ENCODE data around the gene KCNK3. TPM values are rescaled to one million over a fixed set of nuclear protein-coding genes. Genes with fewer than 3 reads are reported as not detected.
A peak's percentile ranks its signal among the peaks of the same experiment; 100 is the strongest.
"Not testable (repeated sequence)": the region's sequence is repeated elsewhere in the genome, so short reads cannot be mapped to it uniquely, and the experiment has no call there.

Gene KCNK3
- total RNA-seq, 1 experiment from 2014 or later = not detected

DNA sequence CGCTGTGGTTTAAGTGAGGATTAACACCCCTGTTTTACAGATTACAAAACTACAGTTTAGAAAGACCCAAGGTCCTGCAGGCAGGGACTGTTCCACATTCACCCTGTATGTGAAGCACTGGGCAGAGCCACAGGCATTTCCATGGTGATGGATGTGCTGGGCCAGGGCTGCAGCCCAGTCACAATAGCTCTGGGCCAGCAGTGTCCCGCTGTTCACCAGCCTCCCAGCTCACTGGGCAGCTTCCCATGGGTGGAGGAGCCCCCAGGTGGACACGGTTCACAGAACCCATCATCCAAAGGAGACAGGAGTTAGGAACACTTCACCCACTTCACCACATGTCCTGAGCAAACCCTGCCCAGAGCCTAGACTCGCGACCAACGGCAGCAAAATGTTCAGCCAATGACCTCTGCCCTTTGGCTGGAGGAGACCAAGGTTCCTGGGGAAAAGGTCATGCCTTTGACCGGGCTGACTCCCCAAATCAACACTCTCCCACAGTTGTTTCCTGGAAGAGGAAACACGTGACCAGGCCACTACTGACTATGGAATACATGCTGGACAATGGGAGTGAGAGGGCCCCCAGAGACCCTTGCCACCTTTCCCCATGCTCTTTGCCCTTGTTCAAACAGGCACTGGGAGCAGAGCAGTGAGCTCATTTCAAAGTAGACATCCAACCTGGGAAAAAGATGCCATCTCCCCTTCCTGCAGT is 43.5 kb downstream of the KCNK3 start:
- no peak for DNase-seq (ENCODE audit: low read depth, low spot score)
- in situ Hi-C loops (cut with HindIII; ENCODE audit: low pct_unique_long_range_greater_than_20kb, low sequenced_read_pairs) = no loop called here

DNA sequence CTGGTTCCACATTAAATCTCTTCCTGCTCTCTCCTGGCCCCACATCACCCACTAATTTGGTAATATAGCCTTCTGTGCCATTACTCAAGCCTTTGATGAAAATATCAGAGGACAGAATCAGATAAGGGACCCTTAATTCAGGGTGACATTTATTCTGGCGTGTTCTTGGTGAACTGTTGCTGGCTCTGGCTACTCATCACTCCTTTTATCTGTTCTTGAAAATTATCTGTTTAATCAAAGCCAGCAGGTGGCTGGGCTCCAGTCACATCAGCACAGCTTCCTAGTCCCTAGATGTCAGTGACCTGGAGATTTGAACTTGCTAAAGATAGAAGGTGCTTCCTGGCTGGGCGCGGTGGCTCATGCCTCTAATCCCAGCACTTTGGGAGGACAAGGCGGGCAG is 44.7 kb downstream of the KCNK3 start:
- in situ Hi-C loops (cut with HindIII; ENCODE audit: low pct_unique_long_range_greater_than_20kb, low sequenced_read_pairs) = no loop called here
- DNase-seq (ENCODE audit: low read depth, low spot score) = no peak

DNA sequence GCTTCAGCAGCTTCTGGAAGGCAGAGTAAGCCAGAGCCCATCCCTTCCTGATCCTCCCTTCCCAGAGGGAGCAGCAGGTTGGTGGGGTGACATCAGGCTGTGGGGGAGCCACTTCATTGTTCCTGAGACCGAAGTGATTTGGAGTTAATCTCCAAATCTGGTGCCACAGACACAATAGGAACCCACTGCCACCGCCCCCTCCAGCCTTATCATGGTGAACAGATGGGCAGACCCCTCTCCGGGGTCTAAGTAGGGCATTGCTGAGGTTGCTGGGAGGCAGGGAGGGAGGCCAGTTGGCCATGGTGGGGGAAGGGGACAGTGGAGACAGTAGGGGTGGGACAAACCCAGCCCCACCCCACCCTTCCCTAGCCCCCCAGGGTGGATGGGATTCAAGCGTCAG is 46.0 kb downstream of the KCNK3 start:
- in situ Hi-C loops (cut with HindIII; ENCODE audit: low pct_unique_long_range_greater_than_20kb, low sequenced_read_pairs) = no loop called here
- no peak for DNase-seq (ENCODE audit: low read depth, low spot score)

DNA sequence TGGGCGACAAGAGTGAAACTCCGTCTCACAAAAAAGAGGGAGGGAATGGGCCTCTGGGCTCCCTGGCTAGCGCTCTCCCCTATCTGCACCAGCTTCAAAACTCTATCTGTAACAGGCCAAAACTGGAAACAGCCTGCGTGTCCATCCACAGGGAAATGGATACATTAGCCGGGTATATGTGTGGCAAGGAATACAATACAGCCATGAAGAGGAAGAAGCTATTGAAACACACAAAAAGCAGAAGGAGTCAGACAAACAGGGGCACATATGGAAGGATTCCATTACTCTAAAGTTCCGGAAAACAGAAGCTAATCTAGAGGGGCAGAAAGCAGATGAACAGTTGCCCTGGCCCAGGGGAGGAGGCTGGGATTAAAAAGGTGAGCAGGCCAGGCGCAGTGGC is 47.0 kb downstream of the KCNK3 start:
- in situ Hi-C loops (cut with HindIII; ENCODE audit: low pct_unique_long_range_greater_than_20kb, low sequenced_read_pairs) = no loop called here
- DNase-seq (ENCODE audit: low read depth, low spot score) = no peak

DNA sequence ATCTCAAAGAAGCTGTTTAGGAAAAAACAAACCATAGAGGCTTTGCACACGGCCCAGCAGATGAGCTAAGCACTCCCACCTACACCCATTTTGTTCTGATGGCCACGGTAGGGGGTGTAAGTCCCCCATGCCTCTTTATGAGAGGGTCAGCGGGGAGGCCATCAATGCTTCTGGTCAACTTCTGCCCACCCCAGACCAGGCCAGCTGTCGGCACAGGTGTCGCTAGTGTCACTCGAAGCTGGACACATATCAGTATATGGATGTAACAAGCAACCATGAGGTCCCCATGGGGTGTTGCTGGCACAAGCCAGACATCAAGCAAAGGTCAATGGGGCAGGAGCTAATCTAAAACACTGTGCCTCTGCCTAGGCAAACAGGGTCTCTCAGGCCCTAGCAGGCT is 47.8 kb downstream of the KCNK3 start:
- DNase-seq (ENCODE audit: low read depth, low spot score) = no peak
- in situ Hi-C loops (cut with HindIII; ENCODE audit: low pct_unique_long_range_greater_than_20kb, low sequenced_read_pairs) = no loop called here

DNA sequence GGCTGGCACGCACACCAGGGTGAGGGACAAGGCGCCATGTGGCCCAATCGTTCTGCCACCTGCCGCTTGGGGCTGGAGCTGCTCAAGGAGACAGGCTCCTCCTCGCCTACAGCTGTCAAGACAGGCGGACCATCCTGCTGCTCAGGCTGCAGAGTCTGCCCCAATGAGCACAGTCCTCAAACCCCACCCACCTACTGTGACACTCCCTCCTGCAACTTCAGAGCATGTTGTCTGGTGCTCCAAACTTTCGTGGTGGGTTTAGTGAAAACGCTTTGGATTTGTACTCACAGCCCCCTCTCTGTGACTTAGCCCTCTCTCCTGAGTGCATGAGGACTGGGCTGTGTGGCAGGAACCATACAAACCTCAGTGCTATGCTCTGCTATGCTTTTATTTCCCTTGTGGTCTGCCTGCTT is 48.4 kb downstream of the KCNK3 start:
- in situ Hi-C loops (cut with HindIII; ENCODE audit: low pct_unique_long_range_greater_than_20kb, low sequenced_read_pairs) = no loop called here

DNA sequence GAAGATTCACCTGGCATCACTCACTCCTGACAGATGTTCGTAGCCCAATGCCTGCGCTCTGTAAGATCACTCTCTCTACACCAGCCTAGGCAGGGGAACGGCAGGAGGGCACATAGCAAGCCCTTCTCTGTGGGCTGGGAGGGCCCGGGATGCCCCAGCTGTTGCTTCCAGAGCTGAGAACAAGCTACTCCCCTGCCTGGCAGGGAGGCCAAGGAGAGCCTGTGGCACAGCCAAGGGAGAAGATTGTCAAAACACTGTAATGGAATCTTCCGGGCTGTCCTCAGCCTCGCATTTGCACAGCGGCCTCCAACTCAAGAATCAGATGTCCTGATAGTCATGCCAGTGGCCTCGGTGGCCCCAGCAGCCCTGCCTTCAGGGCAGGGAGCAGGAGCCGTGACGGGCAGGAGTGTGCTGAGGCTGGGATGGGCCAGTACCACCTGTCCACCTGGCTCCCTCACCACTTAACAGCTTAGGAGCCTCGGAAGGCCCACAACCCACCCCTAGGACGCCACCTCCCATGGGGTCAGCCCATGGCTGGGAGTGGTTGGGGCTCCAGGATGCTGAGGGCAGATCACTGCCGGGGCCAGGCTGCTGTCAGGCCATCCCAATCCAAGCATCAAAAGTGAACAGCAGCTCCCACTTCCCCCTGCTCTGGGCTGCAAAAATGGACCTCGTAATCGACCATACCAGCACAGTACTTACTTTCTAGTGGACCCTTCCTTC is 49.7 kb downstream of the KCNK3 start:
- DNase-seq (ENCODE audit: low read depth, low spot score) = no peak
- in situ Hi-C loops (cut with HindIII; ENCODE audit: low pct_unique_long_range_greater_than_20kb, low sequenced_read_pairs) = no loop called here

More for the DNA sequence above, 48.4 kb downstream of the KCNK3 start:
- DNase-seq (ENCODE audit: low read depth, low spot score) = peak; percentile 46

DNA sequence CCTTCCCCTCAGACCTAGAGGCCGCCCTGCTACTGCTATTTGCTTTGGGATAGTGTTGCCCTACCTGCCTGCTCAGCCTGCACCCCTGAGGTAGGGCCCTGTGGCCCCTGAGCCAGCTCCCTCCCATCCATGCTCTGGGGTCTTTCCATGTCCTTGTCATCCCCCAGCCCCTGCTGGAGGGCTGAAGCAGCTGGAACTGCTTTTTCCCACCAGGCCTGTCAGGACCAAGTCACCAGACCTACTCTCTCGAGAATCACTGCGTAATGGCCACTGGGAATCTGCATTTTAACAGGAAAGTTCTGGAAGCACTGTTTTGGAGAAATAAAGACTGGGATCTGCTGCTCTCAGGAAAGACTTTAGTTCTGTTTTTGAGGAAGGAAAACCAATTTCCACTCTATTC is 51.3 kb downstream of the KCNK3 start:
- in situ Hi-C loops (cut with HindIII; ENCODE audit: low pct_unique_long_range_greater_than_20kb, low sequenced_read_pairs) = no loop called here
- no peak for DNase-seq (ENCODE audit: low read depth, low spot score)

DNA sequence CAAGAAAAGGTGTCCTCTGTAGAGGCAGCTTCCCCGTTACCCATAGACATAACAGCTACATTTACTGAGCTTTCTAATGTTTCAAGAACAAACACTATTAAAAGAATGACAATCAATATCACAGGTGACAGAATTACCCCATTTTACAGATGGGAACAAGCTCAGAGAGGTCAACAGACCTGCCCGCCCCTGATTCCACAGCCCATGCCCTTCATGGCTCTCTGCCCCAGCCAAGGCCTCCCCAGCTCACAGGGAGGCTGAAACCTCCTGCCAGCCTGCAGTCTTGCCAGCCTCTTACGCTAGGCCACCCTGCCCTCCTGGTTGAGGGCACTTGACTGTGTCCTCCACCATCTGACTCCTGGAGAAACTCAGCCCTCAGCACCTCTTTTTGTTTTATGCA is 52.4 kb downstream of the KCNK3 start:
- no peak for DNase-seq (ENCODE audit: low read depth, low spot score)
- in situ Hi-C loops (cut with HindIII; ENCODE audit: low pct_unique_long_range_greater_than_20kb, low sequenced_read_pairs) = no loop called here

DNA sequence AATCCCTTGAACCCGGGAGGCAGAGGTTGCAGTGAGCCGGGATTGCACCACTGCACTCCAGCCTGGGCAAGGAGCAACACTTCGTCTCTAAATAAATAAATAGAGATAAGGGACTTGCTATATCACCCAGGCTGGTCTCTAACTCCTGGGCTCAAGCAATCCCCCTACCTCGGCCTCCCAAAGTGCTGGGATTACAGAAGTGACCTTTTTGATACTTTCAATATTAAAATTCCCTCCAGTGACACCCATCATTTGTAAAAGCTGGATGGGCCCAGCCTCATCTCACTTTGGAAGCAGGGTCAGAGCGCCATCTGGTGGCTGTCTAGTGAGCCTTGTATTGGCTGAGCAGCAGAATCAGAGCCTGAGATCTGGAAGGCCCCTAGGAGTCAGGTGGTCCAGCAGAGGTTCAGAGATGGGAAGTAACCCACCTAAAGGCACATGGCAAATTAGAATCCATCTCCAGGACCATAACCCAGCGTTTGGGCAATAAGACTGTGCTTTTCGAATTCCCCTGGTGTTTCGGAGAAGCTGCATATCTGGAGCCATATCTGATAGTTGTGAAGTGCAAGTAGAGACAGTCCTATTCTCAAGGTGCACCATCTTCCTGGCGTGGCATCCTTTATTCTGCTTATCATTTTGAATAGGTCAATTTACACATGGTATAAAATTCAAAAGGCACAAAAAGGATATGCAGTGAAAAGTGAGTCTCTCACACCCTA is 53.2 kb downstream of the KCNK3 start:
- peak; percentile 91 for DNase-seq (ENCODE audit: low read depth, low spot score)
- in situ Hi-C loops (cut with HindIII; ENCODE audit: low pct_unique_long_range_greater_than_20kb, low sequenced_read_pairs) = no loop called here

DNA sequence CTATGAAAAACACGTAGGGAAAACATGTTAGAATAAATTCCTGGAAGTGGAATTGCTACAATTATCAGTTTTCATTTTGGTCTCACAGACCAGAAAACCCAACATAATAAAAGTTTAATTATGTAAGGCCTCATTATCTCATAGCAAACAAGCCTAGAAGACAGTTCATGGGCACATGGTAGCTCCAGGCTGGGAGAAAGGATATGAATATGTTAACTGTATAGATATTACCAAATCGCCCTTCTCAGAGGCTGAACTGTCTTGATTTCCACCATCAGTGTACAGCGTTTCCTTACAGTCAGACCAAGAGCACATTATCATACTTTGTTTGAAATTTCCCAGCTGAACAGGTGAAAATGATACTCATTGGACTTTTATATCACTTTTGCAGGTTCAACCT is 54.4 kb downstream of the KCNK3 start:
- no peak for DNase-seq (ENCODE audit: low read depth, low spot score)
- in situ Hi-C loops (cut with HindIII; ENCODE audit: low pct_unique_long_range_greater_than_20kb, low sequenced_read_pairs) = no loop called here

DNA sequence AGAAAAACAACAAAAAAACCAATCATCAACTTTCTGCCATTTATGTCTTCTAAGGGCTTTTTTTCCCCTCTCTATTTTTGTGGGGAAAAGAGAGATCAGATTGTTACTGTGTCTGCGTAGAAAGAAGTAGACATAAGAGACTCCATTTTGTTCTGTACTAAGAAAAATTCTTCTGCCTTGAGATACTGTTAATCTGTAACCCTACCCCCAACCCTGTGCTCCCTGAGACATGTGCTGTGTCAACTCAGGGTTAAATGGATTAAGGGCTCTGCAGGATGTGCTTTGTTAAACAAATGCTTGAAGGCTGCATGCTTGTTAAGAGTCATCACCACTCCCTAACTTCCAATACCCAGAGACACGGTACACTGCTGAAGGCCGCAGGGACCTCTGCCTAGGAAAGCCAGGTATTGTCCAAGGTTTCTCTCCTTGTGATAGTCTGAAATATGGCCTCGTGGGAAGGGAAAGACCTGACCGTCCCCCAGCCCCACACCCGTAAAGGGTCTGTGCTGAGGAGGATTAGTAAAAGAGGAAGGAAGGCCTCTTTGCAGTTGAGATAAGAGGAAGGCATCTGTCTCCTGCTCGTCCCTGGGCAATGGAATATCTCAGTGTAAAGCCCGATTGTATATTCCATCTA is 57.4 kb downstream of the KCNK3 start:
- DNase-seq (ENCODE audit: low read depth, low spot score); in situ Hi-C loops (cut with HindIII; ENCODE audit: low pct_unique_long_range_greater_than_20kb, low sequenced_read_pairs): not testable (repeated sequence)

DNA sequence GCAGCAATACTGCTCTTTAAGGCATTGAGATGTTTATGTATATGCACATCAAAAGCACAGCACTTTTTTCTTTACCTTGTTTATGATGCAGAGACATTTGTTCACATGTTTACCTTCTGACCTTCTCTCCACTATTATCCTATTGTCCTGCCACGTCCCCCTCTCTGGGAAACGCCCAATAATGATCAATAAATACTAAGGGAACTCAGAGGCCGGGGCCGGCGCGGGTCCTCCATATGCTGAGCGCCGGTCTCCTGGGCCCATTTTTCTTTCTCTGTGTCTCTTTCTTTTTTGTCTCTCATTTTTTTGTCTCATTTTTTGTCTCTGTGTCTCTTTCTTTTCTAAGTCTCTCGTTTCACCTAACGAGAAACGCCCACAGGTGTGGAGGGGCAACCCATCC is 57.9 kb downstream of the KCNK3 start:
- DNase-seq (ENCODE audit: low read depth, low spot score); in situ Hi-C loops (cut with HindIII; ENCODE audit: low pct_unique_long_range_greater_than_20kb, low sequenced_read_pairs): not testable (repeated sequence)

DNA sequence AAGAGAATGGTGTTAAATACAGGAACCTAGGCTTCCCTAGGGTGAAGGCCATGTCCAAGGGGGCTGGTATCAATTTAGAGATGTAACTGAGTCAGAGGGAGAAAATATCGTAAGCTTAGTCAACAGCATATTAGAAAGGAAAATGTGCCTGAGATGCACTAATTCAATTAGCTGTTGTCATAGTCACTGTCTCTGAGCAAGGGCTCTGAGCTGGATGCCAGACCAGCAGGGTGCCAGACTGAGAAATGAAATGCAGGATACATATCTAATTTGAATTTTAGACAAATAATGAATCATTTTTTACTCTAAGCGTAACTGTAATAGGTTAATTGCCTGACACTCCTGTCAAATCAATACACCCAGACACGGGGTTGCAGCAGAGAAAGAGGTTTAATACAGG is 60.1 kb downstream of the KCNK3 start:
- no peak for DNase-seq (ENCODE audit: low read depth, low spot score)
- in situ Hi-C loops (cut with HindIII; ENCODE audit: low pct_unique_long_range_greater_than_20kb, low sequenced_read_pairs) = no loop called here

DNA sequence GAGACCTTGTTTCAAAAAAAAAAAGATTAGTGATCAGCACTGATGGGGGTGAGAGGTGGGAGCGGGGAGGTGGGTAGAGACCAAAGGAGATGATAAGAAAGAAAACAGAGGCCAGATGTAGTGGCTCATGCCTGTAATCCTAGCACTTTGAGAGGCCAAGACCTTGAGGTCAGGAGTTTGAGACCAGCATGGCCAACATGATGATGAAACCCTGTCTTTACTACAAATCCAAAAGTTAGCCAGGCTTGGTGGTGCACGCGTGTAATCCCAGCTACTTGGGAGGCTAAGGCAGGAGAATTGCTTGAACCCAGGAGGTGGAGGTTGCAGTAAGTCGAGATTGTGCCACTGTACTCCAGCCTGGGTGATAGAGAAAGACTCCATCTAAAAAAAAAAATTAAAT is 62.0 kb downstream of the KCNK3 start:
- DNase-seq (ENCODE audit: low read depth, low spot score) = no peak
- in situ Hi-C loops (cut with HindIII; ENCODE audit: low pct_unique_long_range_greater_than_20kb, low sequenced_read_pairs) = no loop called here

DNA sequence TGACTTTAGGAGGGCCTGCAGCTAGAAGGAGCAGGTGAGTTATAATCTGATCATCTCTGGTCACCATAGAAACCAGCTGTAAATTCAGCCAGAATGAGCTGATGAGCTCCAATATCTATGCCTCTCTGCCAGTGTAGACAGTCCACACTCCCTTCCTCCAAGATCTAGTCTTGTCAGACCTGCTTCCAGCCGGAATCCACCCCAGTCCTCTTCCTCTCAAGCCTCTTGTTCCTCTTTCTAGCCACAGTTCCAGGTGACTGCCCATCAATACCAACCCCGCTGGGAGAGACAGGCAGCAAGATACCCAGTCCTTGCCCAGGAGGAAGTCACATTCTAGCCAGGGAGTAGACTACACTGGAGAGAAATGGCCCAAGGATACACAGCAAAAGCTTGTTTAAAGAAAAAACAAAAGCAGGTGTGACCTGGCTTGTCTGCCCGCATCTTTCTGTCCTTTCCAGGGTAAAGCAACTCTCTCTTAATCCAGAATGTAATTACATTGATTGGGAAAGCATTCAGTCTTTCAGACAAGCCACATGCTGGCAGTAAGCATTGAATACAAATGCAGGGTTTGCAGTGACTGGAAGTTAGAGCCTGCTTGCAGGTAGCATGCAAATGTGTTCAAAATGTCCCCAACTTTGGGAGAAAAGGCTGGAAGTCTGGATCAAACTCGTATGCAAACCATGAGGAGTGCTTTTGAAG is 62.6 kb downstream of the KCNK3 start:
- in situ Hi-C loops (cut with HindIII; ENCODE audit: low pct_unique_long_range_greater_than_20kb, low sequenced_read_pairs) = no loop called here
- no peak for DNase-seq (ENCODE audit: low read depth, low spot score)

DNA sequence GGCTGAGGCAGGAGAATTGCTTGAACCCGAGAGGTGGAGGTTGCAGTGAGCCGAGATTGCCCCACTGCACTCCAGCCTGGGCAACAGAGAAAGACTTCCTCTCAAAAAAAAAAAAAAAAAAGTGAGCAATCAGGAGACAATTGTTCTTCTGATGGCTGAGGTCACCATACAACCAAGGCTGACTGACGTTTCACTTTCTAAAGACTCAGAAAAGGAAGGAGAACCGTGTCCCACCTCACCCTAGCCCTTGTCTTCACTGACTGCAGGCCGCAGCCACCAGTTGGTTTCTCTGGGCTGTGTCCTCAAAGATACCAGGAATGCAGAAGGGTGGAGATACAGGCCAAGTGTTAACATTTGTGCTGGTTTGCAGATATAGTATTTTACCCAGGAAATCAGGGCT is 63.8 kb downstream of the KCNK3 start:
- no peak for DNase-seq (ENCODE audit: low read depth, low spot score)
- in situ Hi-C loops (cut with HindIII; ENCODE audit: low pct_unique_long_range_greater_than_20kb, low sequenced_read_pairs) = no loop called here

All from SK-MEL-5 (cell line).